KMS-11 (cell line): ENCODE data around the gene PSMB7.
"Not testable (repeated sequence)": the region's sequence is repeated elsewhere in the genome, so short reads cannot be mapped to it uniquely, and the experiment has no call there.

ENCODE experiments used
- H2AFZ ChIP-seq: fragments of 200-600 bp; sonication (generic); 2 replicates; pipeline ENCODE4 v1.6.1; 2016; ENCODE audit warnings: antibody characterized with exemption, mixed run types, low read depth
- H3K27ac ChIP-seq: fragments of 200-600 bp; sonication (generic); 2 replicates; pipeline ENCODE4 v1.6.1; 2016; ENCODE audit warnings: mild to moderate bottlenecking, mixed run types
- H3K27me3 ChIP-seq: fragments of 200-600 bp; sonication (generic); 2 replicates; pipeline ENCODE4 v1.6.1; 2017; ENCODE audit warnings: mild to moderate bottlenecking, low read depth, mixed run types, moderate library complexity; ENCODE audit not compliant: insufficient read depth
- H3K36me3 ChIP-seq: fragments of 200-600 bp; sonication (generic); 2 replicates; pipeline ENCODE4 v1.6.1; 2017; ENCODE audit warnings: mild to moderate bottlenecking, mixed run types; ENCODE audit not compliant: insufficient read depth
- H3K4me1 ChIP-seq: fragments of 200-600 bp; sonication (generic); 2 replicates; pipeline ENCODE4 v1.6.1; 2016; ENCODE audit warnings: mild to moderate bottlenecking, low read depth, mixed run types; ENCODE audit not compliant: poor library complexity, severe bottlenecking
- H3K4me2 ChIP-seq: fragments of 200-600 bp; sonication (generic); 2 replicates; pipeline ENCODE4 v1.7.0; 2016; ENCODE audit warnings: mild to moderate bottlenecking, mixed run types
- H3K4me3 ChIP-seq: fragments of 200-600 bp; sonication (generic); IDR thresholded peaks from 2 replicates; pipeline ENCODE4 v1.6.1; 2017; ENCODE audit warnings: low read depth, low read length, mixed read lengths; ENCODE audit not compliant: insufficient read depth
- H3K79me2 ChIP-seq: fragments of 200-600 bp; sonication (generic); 2 replicates; pipeline ENCODE4 v1.6.1; 2016; ENCODE audit warnings: low read depth, mixed run types; ENCODE audit not compliant: insufficient read depth
- H3K9ac ChIP-seq: fragments of 200-600 bp; sonication (generic); 2 replicates; pipeline ENCODE4 v1.6.1; 2016; ENCODE audit warnings: mild to moderate bottlenecking, mixed run types
- H4K20me1 ChIP-seq: fragments of 200-600 bp; sonication (generic); 2 replicates; pipeline ENCODE4 v1.6.1; 2016; ENCODE audit warnings: mild to moderate bottlenecking, mixed run types; ENCODE audit not compliant: insufficient read depth
- TF ChIP-seq, protein P1 (sequence below): fragments of 200-600 bp; sonication (generic); conservative IDR thresholded peaks from 2 replicates; pipeline ENCODE4 v1.6.1; 2017; ENCODE audit warnings: low read depth, mild to moderate bottlenecking, antibody characterized with exemption, low read length, moderate library complexity, mixed read lengths

The PSMB7 gene

DNA sequence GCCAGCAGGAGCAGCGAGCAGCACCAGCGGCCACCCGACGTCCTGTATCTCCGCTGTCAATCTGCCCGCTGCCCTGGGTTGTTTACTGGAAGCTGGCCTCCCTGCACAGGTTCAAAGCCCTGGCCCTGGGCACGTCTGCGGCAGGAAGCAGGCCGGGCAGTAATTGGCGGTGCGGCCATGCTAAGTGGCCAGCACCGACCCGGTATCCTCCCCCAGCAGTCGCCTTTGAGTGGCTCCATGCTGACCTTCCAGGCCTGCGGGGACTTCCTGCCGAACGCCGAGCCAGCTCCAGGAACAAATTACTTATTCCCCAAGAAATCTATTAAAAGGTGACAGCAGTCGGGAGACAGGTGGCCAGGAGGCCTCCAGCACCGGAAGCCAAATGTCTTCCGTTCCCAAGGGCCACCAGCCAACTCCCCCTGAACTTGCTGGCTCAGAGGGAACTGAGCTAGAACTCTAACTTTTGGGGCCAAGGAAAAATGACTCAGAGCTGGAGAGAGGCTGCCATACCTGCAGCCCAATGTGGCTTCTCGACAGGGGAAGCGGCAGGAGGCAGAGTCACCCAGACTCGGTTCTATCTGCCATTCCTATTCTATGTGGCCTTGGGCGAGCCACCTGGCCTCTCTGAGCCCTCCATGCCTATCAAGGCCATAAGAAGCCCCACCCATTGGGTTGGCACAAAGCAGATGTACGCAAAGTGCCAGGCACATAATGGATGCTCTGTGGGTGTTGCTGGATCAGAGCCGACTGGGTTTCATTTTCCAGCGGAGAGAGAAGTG, 13.7 kb upstream of the PSMB7 start:
- no peaks in the 10 kb centered on the region for H3K27me3 ChIP-seq
- no peak overlapping the region for H3K27ac ChIP-seq
- no peaks in the 10 kb centered on the region for H4K20me1 ChIP-seq
- no peaks in the 10 kb centered on the region for H3K79me2 ChIP-seq
- no peak overlapping the region for H2AFZ ChIP-seq
- no peaks in the 10 kb centered on the region for H3K4me1 ChIP-seq
- TF ChIP-seq, protein P1, sequence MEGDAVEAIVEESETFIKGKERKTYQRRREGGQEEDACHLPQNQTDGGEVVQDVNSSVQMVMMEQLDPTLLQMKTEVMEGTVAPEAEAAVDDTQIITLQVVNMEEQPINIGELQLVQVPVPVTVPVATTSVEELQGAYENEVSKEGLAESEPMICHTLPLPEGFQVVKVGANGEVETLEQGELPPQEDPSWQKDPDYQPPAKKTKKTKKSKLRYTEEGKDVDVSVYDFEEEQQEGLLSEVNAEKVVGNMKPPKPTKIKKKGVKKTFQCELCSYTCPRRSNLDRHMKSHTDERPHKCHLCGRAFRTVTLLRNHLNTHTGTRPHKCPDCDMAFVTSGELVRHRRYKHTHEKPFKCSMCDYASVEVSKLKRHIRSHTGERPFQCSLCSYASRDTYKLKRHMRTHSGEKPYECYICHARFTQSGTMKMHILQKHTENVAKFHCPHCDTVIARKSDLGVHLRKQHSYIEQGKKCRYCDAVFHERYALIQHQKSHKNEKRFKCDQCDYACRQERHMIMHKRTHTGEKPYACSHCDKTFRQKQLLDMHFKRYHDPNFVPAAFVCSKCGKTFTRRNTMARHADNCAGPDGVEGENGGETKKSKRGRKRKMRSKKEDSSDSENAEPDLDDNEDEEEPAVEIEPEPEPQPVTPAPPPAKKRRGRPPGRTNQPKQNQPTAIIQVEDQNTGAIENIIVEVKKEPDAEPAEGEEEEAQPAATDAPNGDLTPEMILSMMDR, result no peak
- H3K9ac ChIP-seq, result no peak overlapping the region
- H3K36me3 ChIP-seq, result no peaks in the 10 kb centered on the region
- H3K4me3 ChIP-seq, result no peak overlapping the region
- H3K4me2 ChIP-seq, result no peak overlapping the region

DNA sequence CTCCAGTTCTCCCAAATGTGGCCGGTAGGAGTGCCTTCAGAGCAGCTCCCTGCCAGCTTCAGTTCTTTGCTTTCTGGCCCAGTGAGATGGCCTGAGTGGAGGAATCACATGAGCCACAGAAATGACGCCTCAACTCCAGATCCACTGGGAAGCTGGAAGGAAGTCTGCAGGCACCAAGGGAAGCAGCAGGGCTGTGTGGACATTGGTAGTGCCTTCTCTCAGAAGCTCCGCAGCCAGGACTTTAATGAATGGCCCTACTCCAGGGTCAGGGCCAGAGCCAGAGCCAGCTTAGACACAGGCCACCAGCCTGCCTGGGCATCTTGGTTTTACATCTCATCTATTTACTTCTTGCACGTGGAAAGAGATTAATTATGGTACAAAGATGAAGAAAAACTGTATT, 12.0 kb upstream of the PSMB7 start:
- TF ChIP-seq, protein P1, result no peak

DNA sequence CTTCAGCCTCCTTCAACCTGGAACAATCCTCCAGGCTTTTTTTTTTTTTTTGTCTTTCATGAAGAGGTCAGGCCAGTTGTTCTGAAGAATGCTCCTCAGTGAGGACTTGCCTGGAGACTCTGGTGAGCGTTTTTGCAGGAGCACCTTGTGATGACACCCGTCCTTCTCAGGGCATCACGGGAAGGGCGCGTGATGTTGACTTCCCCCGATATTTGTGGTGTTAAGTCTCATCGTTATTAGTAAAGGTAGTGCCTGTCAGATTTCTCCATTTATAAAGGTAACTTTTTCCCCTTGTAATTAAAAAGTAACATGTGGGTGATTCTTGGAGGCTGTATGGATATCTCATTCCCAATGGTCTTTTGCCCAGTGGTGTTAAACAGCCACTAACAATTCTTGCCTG, 11.1 kb upstream of the PSMB7 start:
- H3K9ac ChIP-seq, result no peak overlapping the region
- H3K27ac ChIP-seq, result no peak overlapping the region
- no peaks in the 10 kb centered on the region for H3K27me3 ChIP-seq
- no peak overlapping the region for H3K4me2 ChIP-seq
- no peak overlapping the region for H3K4me3 ChIP-seq
- TF ChIP-seq, protein P1, result no peak
- no peak overlapping the region for H2AFZ ChIP-seq
- no peaks in the 10 kb centered on the region for H3K79me2 ChIP-seq
- no peaks in the 10 kb centered on the region for H3K36me3 ChIP-seq
- no peaks in the 10 kb centered on the region for H3K4me1 ChIP-seq
- no peaks in the 10 kb centered on the region for H4K20me1 ChIP-seq

More for the DNA sequence above, 12.0 kb upstream of the PSMB7 start:
- Histone ChIP-seq H3K79me2 (no peaks in the 10 kb centered on the region), H3K4me3 (no peak overlapping the region), H3K27ac (no peak overlapping the region), H2AFZ (no peak overlapping the region), H3K27me3 (no peaks in the 10 kb centered on the region), H3K4me1 (no peaks in the 10 kb centered on the region), H3K4me2 (no peak overlapping the region), H4K20me1 (no peaks in the 10 kb centered on the region), H3K36me3 (no peaks in the 10 kb centered on the region), H3K9ac (no peak overlapping the region)

DNA sequence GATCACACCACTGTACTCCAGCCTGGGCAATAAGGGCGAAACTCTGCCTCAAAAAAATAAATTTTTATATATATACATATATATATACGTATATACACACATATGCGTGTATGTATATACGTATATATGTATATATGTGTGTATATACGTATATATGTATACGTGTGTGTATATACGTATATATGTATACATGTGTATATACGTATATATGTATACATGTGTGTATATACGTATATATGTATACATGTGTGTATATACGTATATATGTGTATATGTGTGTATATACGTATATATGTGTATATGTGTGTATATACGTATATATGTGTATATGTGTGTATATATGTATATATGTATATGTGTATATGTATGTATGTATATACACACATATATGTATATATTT, 10.5 kb upstream of the PSMB7 start:
- H3K4me1 ChIP-seq, H3K4me3 ChIP-seq, H3K36me3 ChIP-seq, H4K20me1 ChIP-seq, H3K4me2 ChIP-seq, H3K27ac ChIP-seq, H2AFZ ChIP-seq, H3K9ac ChIP-seq, H3K27me3 ChIP-seq, H3K79me2 ChIP-seq: not testable (repeated sequence)

DNA sequence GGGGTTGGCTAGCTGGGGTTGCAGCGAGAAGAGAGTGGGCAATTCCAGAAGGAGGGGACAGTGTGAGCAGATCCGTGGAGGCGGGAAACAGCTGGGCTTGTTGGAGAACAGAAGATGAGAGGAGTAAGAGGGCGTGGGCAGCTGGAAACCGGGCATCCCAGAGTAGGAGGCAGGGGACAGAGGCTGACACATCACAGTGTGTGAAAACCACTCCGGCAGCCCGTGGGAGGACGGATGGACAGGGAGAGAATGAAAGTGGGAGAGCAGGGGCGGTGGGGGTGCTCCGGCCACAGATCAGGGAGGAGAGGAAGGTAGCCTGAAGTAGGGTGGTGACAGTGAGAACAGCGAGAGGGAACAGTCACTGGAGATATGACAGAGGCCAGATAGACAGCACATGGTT, 8.3 kb upstream of the PSMB7 start:
- TF ChIP-seq, protein P1, result no peak
- Histone ChIP-seq H3K4me2 (no peak overlapping the region), H4K20me1 (no peaks in the 10 kb centered on the region), H3K4me1 (no peaks in the 10 kb centered on the region), H3K27ac (no peak overlapping the region), H2AFZ (no peak overlapping the region), H3K27me3 (no peaks in the 10 kb centered on the region), H3K79me2 (no peaks in the 10 kb centered on the region), H3K4me3 (no peak overlapping the region), H3K36me3 (no peaks in the 10 kb centered on the region), H3K9ac (no peak overlapping the region)
